H1 (cell line): ENCODE results near the gene FAM171A1. TPM values are rescaled to one million over a fixed set of nuclear protein-coding genes. Genes with fewer than 3 reads are reported as not detected.

ENCODE experiments used
- CTCF ChIA-PET: fragments of 300-600 bp; sonication (Branson Sonifier 250); formaldehyde crosslinking; loops from one replicate; lab custom pipeline; 2021; ENCODE audit not compliant: partially characterized antibody; lab: Charles Lee
- POLR2A ChIA-PET: fragments of 300-600 bp; sonication (Branson Sonifier 250); formaldehyde crosslinking; loops from one replicate; lab custom pipeline; 2021; ENCODE audit warnings: inconsistent platforms; ENCODE audit not compliant: partially characterized antibody; lab: Charles Lee
- DNase-seq, 2 experiments: peaks; one replicate each; pipeline versions ENCODE4 v3.0.0 to v3.0.0-alpha.2; 2010 to 2022; ENCODE audit warnings: low spot score in 2 of 2, low read depth in 1 of 2, mixed read lengths in 1 of 2
- FAIRE-seq: peaks from 2 replicates; lab custom pipeline; 2011; peaks lifted over from hg19 to GRCh38; lab: Jason Lieb, UNC
- H2AFZ ChIP-seq: 2 replicates; pipeline ENCODE4 v1.8.1; 2012; ENCODE audit warnings: low read length, inconsistent platforms
- H2AK5ac ChIP-seq: 2 replicates; pipeline ENCODE4 v1.6.1; 2013; ENCODE audit warnings: low read depth, low read length
- H2BK120ac ChIP-seq: replicated peaks from 2 replicates; pipeline ENCODE3; 2013; ENCODE audit warnings: low read depth, low read length, inconsistent platforms
- H2BK12ac ChIP-seq: 2 replicates; pipeline ENCODE4 v1.6.1; 2013; ENCODE audit warnings: low read depth, low read length
- H2BK15ac ChIP-seq: 2 replicates; pipeline ENCODE4 v1.6.1; 2013; ENCODE audit warnings: low read length
- H2BK20ac ChIP-seq: 2 replicates; pipeline ENCODE4 v1.6.1; 2013; ENCODE audit warnings: low read length
- H2BK5ac ChIP-seq: 2 replicates; pipeline ENCODE4 v1.6.1; 2013; ENCODE audit warnings: low read depth, low read length
- H3K14ac ChIP-seq: 2 replicates; pipeline ENCODE4 v1.6.1; 2013; ENCODE audit warnings: inconsistent platforms; ENCODE audit not compliant: insufficient read length
- H3K18ac ChIP-seq: 2 replicates; pipeline ENCODE4 v1.6.1; 2013; ENCODE audit warnings: low read length; ENCODE audit errors: extremely low read depth
- H3K23ac ChIP-seq: 2 replicates; pipeline ENCODE4 v1.6.1; 2013; ENCODE audit warnings: inconsistent platforms; ENCODE audit not compliant: insufficient read length
- H3K23me2 ChIP-seq: 2 replicates; pipeline ENCODE4 v1.6.1; 2013; ENCODE audit warnings: low read depth, low read length
- H3K27ac ChIP-seq: 2 replicates; pipeline ENCODE4 v1.6.1; 2011; ENCODE audit warnings: low read depth, low read length, inconsistent platforms
- H3K27me3 ChIP-seq, 4 experiments: replicated peaks in 1 of 4; 1 replicate in 1 of 4; 2 replicates in 3 of 4; pipeline versions ENCODE4 v1.6.1 to v1.8.1; 2011 to 2013; ENCODE audit warnings: low read length in 3 of 4, mild to moderate bottlenecking in 3 of 4, inconsistent platforms in 2 of 4, mixed read lengths in 2 of 4, moderate library complexity in 1 of 4; ENCODE audit not compliant: control insufficient read depth in 3 of 4, insufficient read depth in 3 of 4; ENCODE audit errors: extremely low read depth in 1 of 4
- H3K36me3 ChIP-seq, 4 experiments: 2 replicates each; pipeline versions ENCODE4 v1.6.1 to v1.8.1; 2011 to 2013; ENCODE audit warnings: mild to moderate bottlenecking in 4 of 4, low read length in 3 of 4, moderate library complexity in 2 of 4, control low read depth in 1 of 4, inconsistent platforms in 1 of 4; ENCODE audit not compliant: insufficient read depth in 4 of 4, control insufficient read depth in 2 of 4
- H3K4ac ChIP-seq: replicated peaks from 2 replicates; pipeline ENCODE3; 2013; ENCODE audit warnings: low read length, low read depth, mixed read lengths, inconsistent platforms; ENCODE audit not compliant: insufficient read length
- H3K4me1 ChIP-seq, 4 experiments: replicated peaks in 1 of 4; 1 replicate in 1 of 4; 2 replicates in 3 of 4; pipeline versions ENCODE4 v1.6.1 to v1.8.1; 2011 to 2013; ENCODE audit warnings: low read length in 3 of 4, inconsistent platforms in 2 of 4, mixed read lengths in 1 of 4; ENCODE audit not compliant: insufficient read depth in 4 of 4, control insufficient read depth in 3 of 4
- H3K4me2 ChIP-seq, 2 experiments: 2 replicates each; pipeline versions ENCODE4 v1.6.1 to v1.8.1; 2011 to 2013; ENCODE audit warnings: low read depth in 2 of 2, low read length in 2 of 2, control low read depth in 1 of 2, inconsistent platforms in 1 of 2, mild to moderate bottlenecking in 1 of 2; ENCODE audit not compliant: insufficient read depth in 1 of 2
- H3K4me3 ChIP-seq, 4 experiments: fragments of 200-600, 300-600 bp in 1 of 4; sonication (generic), shearing (Covaris generic), sonication (Bioruptor Twin) in 1 of 4; 2 replicates each; pipeline versions ENCODE4 v1.5.1 to v1.8.1; 2011 to 2016; ENCODE audit warnings: low read length in 4 of 4, low read depth in 3 of 4, control low read depth in 2 of 4, inconsistent platforms in 2 of 4, mild to moderate bottlenecking in 2 of 4, mixed read lengths in 1 of 4, moderate library complexity in 1 of 4; ENCODE audit not compliant: insufficient read depth in 2 of 4; ENCODE audit errors: extremely low read depth in 1 of 4
- H3K56ac ChIP-seq: replicated peaks from 2 replicates; pipeline ENCODE3; 2013; ENCODE audit warnings: low read depth, mild to moderate bottlenecking, mixed read lengths, low read length, inconsistent platforms; ENCODE audit not compliant: insufficient read length
- H3K79me1 ChIP-seq: 2 replicates; pipeline ENCODE4 v1.6.1; 2013; ENCODE audit warnings: low read depth, low read length, control low read depth
- H3K79me2 ChIP-seq, 2 experiments: 2 replicates each; pipeline versions ENCODE4 v1.6.1 to v1.8.1; 2012 to 2013; ENCODE audit warnings: low read length in 2 of 2, mild to moderate bottlenecking in 2 of 2, inconsistent platforms in 1 of 2; ENCODE audit not compliant: insufficient read depth in 2 of 2, control insufficient read depth in 1 of 2
- H3K9ac ChIP-seq, 4 experiments: replicated peaks in 1 of 4; 1 replicate in 1 of 4; 2 replicates in 3 of 4; pipeline versions ENCODE4 v1.6.1 to v1.8.1; 2011 to 2013; ENCODE audit warnings: low read depth in 3 of 4, low read length in 3 of 4, control low read depth in 2 of 4, mild to moderate bottlenecking in 2 of 4, moderate library complexity in 2 of 4, inconsistent platforms in 1 of 4; ENCODE audit errors: extremely low read depth in 1 of 4
- H3K9me3 ChIP-seq, 2 experiments: 2 replicates each; pipeline versions ENCODE4 v1.6.1 to v1.8.1; 2012 to 2013; ENCODE audit warnings: mild to moderate bottlenecking in 2 of 2, moderate library complexity in 2 of 2, control low read depth in 1 of 2, inconsistent platforms in 1 of 2, low read depth in 1 of 2, low read length in 1 of 2, mixed read lengths in 1 of 2; ENCODE audit not compliant: insufficient read depth in 2 of 2
- H4K20me1 ChIP-seq, 2 experiments: replicated peaks in 1 of 2; 2 replicates each; pipeline versions ENCODE3 to v1.8.1; 2011 to 2013; ENCODE audit warnings: inconsistent platforms in 2 of 2, low read length in 2 of 2, mild to moderate bottlenecking in 1 of 2; ENCODE audit not compliant: insufficient read depth in 2 of 2, control insufficient read depth in 1 of 2
- H4K5ac ChIP-seq: 2 replicates; pipeline ENCODE4 v1.6.1; 2013; ENCODE audit warnings: low read length, low read depth, mixed read lengths, inconsistent platforms; ENCODE audit not compliant: insufficient read length
- H4K8ac ChIP-seq: 2 replicates; pipeline ENCODE4 v1.8.0; 2013; ENCODE audit warnings: mild to moderate bottlenecking, moderate library complexity, low read length, inconsistent platforms; ENCODE audit not compliant: insufficient read depth; ENCODE audit errors: extremely low read depth
- H4K91ac ChIP-seq: replicated peaks from 2 replicates; pipeline ENCODE3; 2013; ENCODE audit warnings: low read length, mixed read lengths, inconsistent platforms; ENCODE audit not compliant: insufficient read length
- CREB1 ChIP-seq: IDR thresholded peaks from 2 replicates; pipeline ENCODE4 v1.6.1; 2012; ENCODE audit warnings: inconsistent platforms
- HDAC6 ChIP-seq: IDR thresholded peaks from one replicate; pipeline ENCODE4 v1.7.1; 2012; ENCODE audit warnings: low read depth, mild to moderate bottlenecking, inconsistent platforms, low read length, moderate library complexity
- SAP30 ChIP-seq: fragments of 300-600 bp; sonication (generic); IDR thresholded peaks from 2 replicates; pipeline ENCODE4 v1.7.1; 2012; ENCODE audit warnings: low read length, moderate library complexity, mild to moderate bottlenecking, inconsistent platforms; ENCODE audit not compliant: insufficient read depth, insufficient replicate concordance
- TCF12 ChIP-seq: IDR thresholded peaks from 2 replicates; pipeline ENCODE4 v1.6.1; 2011; ENCODE audit warnings: low read depth, mild to moderate bottlenecking, low read length
- YY1 ChIP-seq: IDR thresholded peaks from 2 replicates; pipeline ENCODE4 v1.6.1; 2011; ENCODE audit warnings: low read depth, mild to moderate bottlenecking, low read length
- ZNF274 ChIP-seq: IDR thresholded peaks from 2 replicates; pipeline ENCODE4 v1.7.0; 2012; ENCODE audit warnings: low read length, borderline replicate concordance; ENCODE audit errors: extremely low read depth
- polyA plus RNA-seq, 7 experiments: library from polyadenylated mRNA; depleted of rRNA in 3 of 7; stranded (reverse) in 5 of 7; unstranded in 2 of 7; fragments of >200 nt in 5 of 7; fragments of 200-250 nt in 2 of 7; gene quantifications; 1 replicate in 5 of 7; 2 replicates in 1 of 7; 4 replicates in 1 of 7; pipeline versions ENCODE4 v1.2.1 to v1.2.3, GENCODE V29; 2011 to 2013; ENCODE audit warnings: missing spikeins in 2 of 7, mixed read lengths in 2 of 7
- total RNA-seq: library from RNA; stranded (reverse); fragmentation: NEBNext Ultra II Directional; extraction: Animal tissue kit (Norgen Biotek cat#: 25700); gene quantifications from 2 replicates; pipeline ENCODE4 v1.2.1, GENCODE V29; 2021

The FAM171A1 gene
- total and polyA plus RNA-seq, 2 of the 8 experiments (the other 6 are each of a cell fraction or from before 2014, with no cell fraction given), result 26.6 to 42.1 TPM

GRCh38 chr10:15401382-15401781 is 30.3 kb upstream of the FAM171A1 start:
- no peaks in the 10 kb centered on the region for H3K27me3 ChIP-seq
- no peak overlapping the region for H2BK120ac ChIP-seq
- H4K5ac ChIP-seq, result no peak overlapping the region
- no peak overlapping the region for H3K4me2 ChIP-seq
- no peak overlapping the region for H3K18ac ChIP-seq
- DNase-seq (no peak), FAIRE-seq (no peak)
- H3K23ac ChIP-seq, result no peak overlapping the region
- H3K56ac ChIP-seq, result no peak overlapping the region
- no peak overlapping the region for H2BK12ac ChIP-seq
- no peak overlapping the region for H2AK5ac ChIP-seq
- no peaks in the 10 kb centered on the region for H4K20me1 ChIP-seq
- POLR2A ChIA-PET, result no interaction called here
- no peaks in the 10 kb centered on the region for H3K36me3 ChIP-seq
- H2BK5ac ChIP-seq, result no peak overlapping the region
- no peak overlapping the region for H2BK20ac ChIP-seq
- no peaks in the 10 kb centered on the region for H3K23me2 ChIP-seq
- H4K8ac ChIP-seq, result no peak overlapping the region
- no peak overlapping the region for H4K91ac ChIP-seq
- no peak overlapping the region for H3K4me3 ChIP-seq
- H3K9ac ChIP-seq, result no peak overlapping the region
- CTCF ChIA-PET, result interaction anchor here (1.4 kb wide), 1 partner anchor 156 kb away, joined by 3 read pairs; no protein-coding TSS in a partner anchor
- H3K4me1 ChIP-seq, result no peaks in the 10 kb centered on the region
- no peak overlapping the region for H2AFZ ChIP-seq
- TF ChIP-seq SAP30 (no peak), YY1 (no peak), ZNF274 (no peak), TCF12 (no peak), CREB1 (no peak), HDAC6 (no peak)
- TF ChIP-seq, all 59 proteins: peak for 0
- no peak overlapping the region for H3K27ac ChIP-seq
- no peaks in the 10 kb centered on the region for H3K9me3 ChIP-seq
- no peak overlapping the region for H2BK15ac ChIP-seq
- no peaks in the 10 kb centered on the region for H3K79me1 ChIP-seq
- no peaks in the 10 kb centered on the region for H3K79me2 ChIP-seq
- no peak overlapping the region for H3K4ac ChIP-seq
- no peak overlapping the region for H3K14ac ChIP-seq
